GM19351 (cell line): Measurements from ENCODE around the gene SERPINB6.
"Not testable (repeated sequence)": the region's sequence is repeated elsewhere in the genome, so short reads cannot be mapped to it uniquely, and the experiment has no call there.

Experiments used
- ATAC-seq: cut with Tn5 transposase; IDR thresholded peaks from one replicate; pipeline ENCODE4 v1.9.1; 2021; ENCODE audit warnings: mild to moderate bottlenecking, moderate library complexity; ENCODE audit not compliant: unreplicated experiment

The SERPINB6 gene

DNA sequence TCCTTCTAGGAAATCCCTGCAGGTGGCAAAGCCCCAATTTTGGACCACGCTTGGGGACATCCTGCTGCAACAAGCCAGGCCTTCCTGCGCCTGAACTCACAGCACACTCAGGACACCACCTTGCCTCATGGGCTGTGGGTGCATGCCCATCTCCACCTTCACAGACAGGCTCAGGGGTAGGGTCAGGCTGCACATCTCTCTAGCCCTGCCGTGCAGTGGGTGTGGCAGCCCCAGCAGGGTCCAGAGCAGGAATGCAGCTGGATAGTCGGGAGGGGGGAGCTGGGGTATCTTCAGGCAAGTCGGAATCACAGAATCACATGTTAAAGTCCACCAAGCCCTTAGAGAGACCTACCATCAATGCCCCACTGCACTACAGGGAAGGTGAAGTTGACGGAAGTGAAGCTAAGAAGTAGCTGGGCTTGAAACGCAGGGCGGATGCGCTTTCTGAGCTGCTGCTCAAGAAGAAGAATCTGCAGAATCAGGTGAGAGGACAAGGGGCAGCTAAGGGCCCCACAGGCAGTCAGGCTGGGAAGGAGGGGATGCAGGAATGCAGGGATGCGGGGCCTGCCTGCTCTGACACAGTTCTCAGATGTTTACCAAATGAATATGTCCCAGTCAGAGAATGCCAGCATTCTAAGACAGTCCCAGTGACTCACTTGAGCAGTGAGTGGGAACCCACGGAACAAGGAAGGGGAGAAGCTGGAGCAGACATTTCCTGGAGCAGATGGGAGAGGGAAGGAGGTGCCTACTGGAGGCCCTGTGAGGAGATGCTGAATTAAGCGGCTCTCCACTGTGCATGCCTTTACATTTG is 11.3 kb downstream of the SERPINB6 start:
- no peak for ATAC-seq

DNA sequence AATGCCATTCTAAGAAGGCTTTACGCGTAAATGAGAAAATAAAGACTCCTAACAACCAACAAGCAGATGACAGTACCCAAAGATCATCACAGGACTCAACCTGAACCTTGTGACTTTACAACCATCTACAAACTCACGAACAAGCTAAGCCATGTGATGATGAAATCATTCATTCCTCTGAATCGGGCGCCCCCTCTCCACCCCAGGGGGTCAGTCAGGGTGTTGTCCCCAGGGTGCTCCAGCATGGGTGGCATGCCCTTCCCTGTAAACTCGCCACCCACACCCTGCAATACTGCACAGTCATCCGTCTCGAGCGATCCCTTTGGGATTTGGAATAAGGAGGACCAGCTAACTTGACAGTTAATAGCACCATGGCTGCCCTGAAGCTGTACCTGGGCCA is 12.6 kb downstream of the SERPINB6 start:
- ATAC-seq: no peak

DNA sequence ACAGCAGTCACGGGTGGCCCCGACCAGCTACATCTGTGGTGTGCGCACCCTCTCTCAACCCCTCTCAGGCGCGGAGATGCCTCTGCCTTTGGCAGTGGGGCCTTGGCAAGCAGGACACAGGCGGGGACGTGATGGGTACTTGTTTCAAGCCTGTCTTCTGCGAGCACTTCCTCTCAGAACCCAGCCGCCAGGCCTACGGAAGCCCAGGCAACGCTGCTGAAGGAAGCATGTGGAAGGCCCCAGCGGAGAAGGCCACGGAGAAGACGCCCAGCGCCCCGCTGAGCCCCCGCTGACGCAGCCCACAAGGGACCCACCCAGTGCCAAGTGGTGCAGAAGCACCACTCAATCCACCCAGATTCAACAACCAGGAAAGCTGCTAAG is 13.0 kb downstream of the SERPINB6 start:
- ATAC-seq: no peak

DNA sequence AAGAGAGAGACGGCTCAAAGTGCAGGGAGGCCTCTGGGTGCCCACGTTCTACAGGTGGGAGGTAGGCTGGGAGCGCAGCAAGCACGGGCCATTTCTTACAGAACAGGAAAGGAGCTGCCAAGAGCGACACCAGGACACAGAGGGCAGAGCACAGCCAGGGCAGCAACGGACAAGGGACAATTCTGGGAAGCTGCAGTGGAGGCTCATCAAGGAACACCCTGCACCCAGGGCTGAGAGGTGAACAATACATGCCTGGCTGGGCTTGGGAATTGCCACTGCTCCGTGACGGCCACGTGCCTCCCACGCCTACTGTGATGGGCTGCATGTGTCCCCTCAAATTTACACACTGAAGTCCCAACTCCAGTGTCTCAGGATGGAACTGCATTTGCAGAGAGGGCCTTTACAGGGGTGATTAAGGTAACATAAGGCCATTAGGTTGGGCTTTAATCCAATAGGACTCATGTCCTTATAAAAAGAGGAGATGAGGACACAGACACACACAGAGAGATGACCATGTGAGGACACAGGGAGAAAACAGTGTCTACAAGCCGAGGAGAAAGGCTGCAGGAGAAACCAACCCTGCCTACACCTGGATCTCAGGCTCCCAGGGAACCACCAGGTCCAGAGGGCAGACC is 13.6 kb downstream of the SERPINB6 start:
- ATAC-seq: no peak

DNA sequence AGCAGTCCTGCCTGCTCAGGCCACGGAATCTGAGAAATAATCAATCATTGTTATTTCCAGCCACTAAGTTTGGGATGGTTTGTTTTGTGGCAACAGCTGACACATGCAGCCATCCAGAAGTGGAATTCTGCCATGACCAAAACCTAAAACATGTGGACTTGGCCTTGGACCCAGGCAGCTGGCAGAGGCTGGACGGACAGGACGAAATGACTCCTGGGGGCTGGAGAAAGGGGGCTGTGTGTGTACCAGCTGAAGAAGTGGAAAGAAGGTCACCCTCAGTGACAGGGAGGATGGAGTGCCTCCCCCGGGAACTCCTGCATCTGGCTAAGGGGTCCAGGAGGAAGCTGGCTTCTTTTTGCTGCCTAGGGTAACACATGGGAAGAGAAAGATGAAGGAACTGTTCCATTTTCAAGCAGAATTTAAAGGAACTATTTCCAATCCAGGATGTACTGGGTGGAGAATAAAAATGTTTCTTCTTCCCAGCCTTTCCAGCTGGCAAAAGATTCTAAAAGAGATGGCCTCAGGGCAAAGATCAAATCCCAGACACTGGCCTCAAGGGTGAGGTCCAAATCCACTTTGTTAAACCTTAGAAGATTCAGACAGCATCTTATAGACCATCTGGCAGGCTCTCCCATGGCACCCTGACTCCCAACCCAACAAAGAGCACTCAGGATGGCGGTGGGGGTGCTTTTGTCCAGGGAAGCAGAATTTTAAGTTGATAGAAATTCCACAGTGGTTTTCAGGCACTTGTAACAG is 14.3 kb downstream of the SERPINB6 start:
- no peak for ATAC-seq

DNA sequence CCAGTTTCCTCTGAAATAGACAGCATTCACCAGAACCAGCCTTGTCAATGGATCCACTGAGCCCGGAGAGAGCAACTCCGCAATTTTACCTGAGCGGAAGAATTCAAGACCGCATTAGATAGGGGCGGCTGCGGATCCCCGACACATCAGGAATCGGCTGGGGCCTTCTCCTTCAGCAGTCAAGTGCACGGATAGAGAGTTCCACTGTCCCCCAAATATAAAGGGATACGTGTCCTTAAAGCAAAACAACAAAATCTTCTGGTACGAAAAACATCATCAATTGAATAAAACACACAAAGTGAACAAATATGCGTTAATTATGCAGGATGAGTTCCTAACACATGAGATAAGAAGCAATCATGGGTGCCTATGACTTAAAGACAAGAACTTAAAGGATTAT is 18.3 kb downstream of the SERPINB6 start:
- no peak for ATAC-seq

DNA sequence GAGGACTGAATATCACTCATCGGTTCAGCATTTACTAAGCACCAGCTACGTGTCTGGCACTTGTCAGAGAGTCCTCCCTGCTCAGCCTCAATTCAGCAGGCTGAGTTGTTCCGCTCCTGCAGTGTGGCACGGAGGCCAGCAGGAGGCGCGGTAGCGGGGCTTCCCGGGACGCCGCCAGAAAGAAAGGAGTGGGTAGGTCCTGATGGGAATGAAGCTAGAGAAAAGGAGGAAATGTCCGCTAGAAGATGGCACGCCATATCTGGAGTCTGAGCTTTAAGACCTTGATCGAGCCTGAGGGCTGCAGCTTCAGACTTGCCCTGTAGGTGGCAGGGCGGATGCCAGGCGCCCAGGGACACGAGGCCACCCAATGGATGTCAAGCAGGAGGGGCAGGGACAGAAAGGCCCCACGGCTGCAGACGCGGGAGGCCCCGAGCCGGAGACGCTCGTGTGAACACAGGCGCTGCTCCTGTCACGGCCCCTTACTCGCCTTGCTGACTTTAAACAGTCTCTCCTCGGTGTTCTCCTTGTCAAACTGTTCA is 18.7 kb downstream of the SERPINB6 start:
- no peak for ATAC-seq

DNA sequence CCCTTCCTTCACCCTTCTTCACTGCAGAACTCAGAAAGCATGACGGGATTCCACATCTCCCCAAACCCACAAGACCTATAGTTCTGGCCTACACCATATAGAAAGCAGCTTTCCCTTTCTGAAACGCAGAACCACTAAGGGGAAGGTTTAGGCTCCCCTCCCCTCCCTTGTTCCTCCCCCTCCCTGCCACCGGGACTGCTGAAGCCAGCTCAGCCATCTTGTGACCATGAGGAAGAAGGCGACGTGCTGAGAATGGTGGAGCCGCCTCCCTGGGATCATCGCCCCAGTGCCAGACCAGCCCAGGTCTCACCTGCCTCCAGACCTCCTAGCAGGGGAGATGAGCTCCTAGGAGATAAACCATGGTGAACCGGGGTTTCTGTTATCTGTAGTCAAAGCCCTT is 19.6 kb downstream of the SERPINB6 start:
- no peak for ATAC-seq

DNA sequence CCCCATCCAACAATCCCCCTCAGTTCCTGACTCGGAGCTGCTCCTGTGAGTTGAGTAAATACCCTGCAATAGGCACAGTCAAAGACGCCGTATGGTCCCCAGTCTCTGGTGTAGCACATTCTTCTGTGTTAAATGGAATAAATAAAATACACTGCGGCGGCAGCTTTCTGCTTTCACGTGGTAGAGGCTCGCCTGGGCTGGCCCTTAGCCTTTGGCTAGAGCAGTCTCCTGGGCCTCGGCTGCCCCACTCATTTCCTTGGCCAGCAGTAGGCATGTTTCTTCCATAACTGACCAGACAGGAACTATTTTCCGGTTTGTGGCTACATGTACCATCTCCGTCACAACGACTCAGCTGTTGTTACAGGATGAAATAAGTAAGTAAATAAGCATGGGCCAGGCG is 20.7 kb downstream of the SERPINB6 start:
- ATAC-seq: no peak

DNA sequence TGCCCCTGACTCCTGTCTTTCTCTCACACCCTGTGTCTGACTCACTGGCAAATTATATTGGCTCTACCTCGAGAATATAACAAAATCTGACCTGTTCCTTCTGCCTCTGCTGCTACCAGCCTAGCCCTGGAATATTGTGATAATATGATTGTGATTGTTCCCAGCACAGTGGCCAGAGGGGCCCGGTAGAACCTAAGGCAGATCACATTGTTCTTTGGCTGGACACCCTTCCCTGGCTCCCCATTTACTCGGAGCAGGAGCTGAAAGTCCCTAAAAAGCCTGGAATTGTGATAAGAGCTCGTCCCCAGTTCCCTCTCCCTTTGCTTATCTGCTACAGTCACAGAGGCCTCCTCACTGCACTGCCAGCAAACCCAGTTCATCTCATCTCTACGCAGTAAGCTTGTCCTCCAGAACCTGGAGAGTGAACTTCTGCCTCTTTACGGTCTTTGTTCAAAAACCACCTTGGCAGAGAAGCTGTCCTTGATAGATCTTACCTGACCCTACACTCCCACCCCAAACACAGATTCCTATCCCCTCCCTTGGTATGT is 21.8 kb downstream of the SERPINB6 start:
- no peak for ATAC-seq

DNA sequence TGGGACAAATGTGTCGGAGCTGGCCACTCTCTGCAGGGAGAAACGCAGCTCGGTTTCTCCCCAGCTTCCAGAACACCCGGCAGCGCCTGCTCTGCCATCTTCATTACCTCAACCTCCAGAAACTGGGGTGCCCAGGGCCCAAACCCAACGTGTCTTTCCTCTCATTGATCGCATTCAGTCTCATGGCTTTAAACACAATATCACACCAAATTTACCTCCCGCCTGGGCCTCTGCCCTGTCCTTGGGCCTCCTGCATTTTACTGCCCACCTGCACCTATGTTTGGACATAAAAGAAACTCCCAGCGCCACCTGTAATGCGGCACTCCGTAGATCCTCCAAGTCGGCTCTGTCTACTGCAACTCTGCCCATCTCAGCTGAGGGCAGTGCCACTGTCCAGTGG is 22.2 kb downstream of the SERPINB6 start:
- no peak for ATAC-seq

DNA sequence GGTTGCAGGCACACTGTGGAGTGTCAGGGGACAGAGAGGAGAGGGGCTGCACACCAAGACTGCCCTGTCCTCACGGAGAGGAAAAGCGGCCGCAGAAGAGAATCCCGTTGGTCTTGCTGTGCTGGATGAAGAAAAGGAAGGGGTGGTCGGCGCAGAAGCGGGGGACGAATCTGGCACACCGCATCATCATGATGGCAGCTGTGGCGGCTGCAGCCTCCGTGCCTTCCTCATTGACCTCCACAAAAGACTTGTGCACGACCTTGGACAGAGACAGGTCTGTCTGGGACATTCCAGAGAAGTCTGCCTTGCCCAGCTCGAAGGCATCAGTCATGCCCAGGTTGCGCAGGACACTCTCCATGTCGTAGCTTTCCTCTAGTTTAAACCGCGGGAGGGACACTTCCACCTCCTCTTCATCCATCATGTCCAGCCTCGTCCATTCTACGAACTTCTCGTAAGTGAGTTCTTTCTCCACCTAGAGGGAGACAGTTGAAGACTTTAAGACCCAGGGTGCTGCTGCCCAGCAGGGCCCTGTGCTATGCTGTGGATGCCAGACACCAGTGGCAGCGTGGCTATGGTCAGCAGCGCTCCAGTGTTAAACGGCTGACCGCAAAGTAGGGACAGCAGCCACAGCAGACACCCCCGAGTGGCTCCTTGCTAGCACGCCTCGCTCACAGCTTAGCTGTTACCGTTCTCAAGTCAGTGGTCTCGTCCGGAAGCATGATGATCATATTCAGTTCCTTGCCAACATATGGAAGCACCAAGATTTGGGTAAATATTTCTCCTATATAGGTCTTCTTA is 22.9 kb downstream of the SERPINB6 start:
- ATAC-seq: no peak

DNA sequence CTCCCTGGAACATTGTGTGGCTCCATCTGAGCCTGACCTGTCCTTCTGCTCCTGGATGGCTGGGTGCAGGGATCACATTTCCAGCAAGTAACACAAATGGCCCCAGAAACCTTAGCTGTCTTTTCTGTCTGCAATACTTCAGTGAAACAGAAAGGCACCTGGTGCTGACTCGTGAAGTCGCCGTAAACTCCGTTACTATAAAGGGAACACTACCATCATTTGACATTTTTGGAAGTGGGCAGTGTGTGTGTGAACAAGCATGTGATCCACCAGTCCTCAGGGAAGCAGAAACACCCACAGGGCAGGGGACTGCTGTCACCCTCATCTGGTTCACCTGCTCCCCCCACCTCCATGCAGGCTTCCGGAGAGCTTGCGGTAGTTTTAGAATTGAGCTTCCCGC is 23.9 kb downstream of the SERPINB6 start:
- no peak for ATAC-seq

DNA sequence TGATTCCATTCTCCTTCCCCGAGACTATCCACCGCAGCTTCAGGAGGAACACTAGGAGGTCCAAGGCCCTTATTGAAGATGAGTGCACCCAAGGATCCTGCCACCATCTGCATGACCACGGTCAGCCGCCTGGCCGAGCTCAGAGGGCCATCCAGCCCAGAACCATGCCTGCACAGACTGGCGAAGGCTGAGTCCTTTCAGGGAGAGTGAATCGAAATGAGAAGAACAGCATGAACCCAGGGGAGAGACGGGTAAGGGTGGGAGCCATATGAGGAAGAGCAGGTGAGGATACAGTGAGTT is 26.3 kb downstream of the SERPINB6 start:
- ATAC-seq: no peak

DNA sequence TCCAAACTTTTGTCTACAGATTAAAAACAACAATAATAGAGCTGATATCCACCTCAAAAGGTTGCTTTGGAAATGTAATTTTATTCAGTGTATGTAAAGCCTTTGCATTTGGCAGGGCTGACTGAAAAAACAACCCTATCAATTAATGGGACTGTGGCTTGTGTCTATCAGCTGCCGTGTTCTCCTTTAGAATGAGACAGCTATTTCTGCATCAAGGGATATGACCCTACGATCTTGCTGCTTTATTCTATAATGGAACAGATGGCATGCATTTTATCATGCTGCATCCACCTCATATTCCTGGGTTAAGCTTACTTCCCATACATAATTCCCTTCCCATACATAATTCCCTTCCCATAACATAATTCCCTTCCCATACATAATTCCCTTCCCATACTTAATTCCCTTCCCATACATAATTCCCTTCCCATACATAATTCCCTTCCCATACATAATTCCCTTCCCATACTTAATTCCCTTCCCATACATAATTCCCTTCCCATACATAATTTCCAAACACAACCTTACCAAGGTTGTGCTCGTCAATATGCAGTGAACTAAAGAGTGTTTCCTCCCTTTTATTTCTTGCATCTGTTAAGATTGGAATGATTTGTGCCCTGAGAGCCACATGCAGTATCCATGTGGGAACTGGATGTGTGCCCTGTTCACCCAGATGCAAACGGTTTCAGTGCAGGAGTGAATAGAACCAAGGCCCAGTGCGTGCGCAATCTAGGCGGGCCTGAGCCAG is 26.8 kb downstream of the SERPINB6 start:
- no peak for ATAC-seq

DNA sequence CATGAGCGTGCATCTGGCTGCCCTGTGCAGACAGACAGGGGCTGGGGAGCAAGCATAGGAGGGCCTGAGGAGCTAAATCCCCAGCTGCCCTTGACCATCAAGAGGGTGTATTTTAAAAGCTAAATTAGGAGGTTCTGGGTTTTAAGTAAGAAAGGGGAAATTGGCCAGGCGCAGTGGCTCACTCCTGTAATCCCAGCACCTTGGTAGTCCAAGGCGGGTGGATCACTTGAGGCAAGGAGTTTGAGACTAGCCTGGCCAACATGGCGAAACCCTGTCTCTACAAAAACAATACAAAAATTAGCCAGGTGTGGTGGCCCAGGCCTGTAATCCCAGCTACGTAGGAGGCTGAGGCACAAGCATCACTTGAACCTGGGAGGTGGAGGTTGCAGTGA is 27.8 kb downstream of the SERPINB6 start:
- ATAC-seq: no peak

DNA sequence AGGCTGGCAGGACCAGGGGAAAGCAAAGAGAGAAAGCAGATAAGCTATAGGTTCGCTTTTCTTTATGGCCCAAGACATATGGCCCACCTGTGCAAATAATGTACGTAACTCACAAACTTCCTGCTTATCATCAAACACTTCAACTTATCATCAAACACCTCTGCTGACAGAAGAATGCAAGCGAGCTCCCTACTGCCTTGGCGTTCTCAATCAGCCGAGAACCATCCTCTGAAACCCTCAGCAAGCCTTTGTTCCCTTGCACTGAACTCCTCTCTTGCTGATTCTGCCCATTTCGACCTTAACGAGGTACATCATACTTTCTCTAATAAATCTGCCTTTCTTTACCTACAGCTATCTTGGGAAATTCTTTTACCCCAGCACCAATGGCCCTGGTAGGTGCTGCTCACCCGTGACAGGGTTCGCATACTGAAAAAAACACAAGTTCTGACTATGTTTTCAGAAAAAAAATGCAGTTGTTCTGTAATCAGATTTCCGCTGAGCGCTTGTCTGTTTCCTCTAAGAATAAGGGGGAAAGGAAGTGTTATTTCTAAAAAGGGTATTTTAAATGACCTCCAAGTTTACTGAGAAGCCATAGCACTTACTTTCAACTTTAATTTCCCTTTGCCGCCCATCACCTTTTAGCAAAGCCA is 28.3 kb downstream of the SERPINB6 start:
- no peak for ATAC-seq

DNA sequence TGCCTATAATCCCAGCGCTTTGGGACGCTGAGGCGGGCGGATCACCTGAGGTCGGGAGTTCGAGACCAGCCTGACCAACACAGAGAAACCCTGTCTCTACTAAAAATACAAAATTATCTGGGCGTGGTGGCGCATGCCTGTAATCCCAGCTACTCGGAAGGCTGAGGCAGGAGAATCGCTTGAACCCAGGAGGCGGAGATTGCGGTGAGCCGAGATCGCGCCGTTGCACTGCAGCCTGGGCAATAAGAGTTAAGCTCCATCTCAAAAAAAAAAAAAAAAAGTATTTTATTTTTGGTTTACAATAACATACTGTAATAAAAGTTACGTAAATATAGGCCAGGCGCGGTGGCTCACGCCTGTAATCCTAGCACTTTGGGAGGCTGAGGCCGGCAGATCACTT is 29.3 kb downstream of the SERPINB6 start:
- ATAC-seq: not testable (repeated sequence)

DNA sequence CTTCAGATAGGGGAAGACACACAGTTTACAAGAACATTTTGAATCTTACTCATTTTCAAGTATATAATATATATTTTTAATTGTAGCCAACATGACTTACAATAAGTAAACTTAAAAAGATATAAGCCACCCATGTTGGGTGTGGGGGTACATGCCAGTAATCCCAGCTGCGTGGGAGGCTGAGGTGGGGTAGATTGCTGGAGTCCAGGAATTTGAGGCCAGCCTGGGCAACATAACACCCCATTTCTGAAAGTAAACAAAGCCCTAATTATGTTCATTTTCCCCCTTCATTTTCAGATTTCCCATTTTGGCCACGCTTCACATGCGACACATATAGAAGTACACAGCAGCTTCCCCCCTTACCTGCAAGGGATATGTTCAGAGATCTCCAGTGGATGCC is 30.5 kb downstream of the SERPINB6 start:
- ATAC-seq: no peak
